Nucleus accumbens (tissue), 56 donors: ENCODE data around the gene LCN9.
A peak's percentile ranks its signal among the peaks of the same experiment; 100 is the strongest.
"Not testable (repeated sequence)": the region's sequence is repeated elsewhere in the genome, so short reads cannot be mapped to it uniquely, and the experiment has no call there.

Experiments used
- DNase-seq, 56 donors: peaks; one replicate each; lab custom pipeline; 2025; lab: John Stamatoyannopoulos, UW

LCN9 gene

GRCh38 chr9:135670721-135671590 is 7.8 kb downstream of the LCN9 start:
- no peak for DNase-seq

GRCh38 chr9:135671591-135672041 is 8.5 kb downstream of the LCN9 start:
- DNase-seq, result no peak

GRCh38 chr9:135672786-135673185 is 9.7 kb downstream of the LCN9 start:
- DNase-seq, result not testable (repeated sequence)

GRCh38 chr9:135673941-135674340 is 10.8 kb downstream of the LCN9 start:
- DNase-seq, result peak in 1 of 56 donors; percentile 6

GRCh38 chr9:135674977-135675376 is 11.9 kb downstream of the LCN9 start:
- DNase-seq, result no peak

- no peak for DNase-seq
These were observed 13.8 kb downstream of the LCN9 start for GRCh38 chr9:135676891-135677290.

- no peak for DNase-seq
These were observed 14.6 kb downstream of the LCN9 start for GRCh38 chr9:135677641-135678168.

- DNase-seq, result no peak
These were observed 15.3 kb downstream of the LCN9 start for GRCh38 chr9:135678236-135679017.

- DNase-seq, result no peak
These were observed 16.9 kb downstream of the LCN9 start for GRCh38 chr9:135680056-135680455.

GRCh38 chr9:135681161-135681560 is 18.1 kb downstream of the LCN9 start:
- no peak for DNase-seq

GRCh38 chr9:135683401-135684034 is 20.4 kb downstream of the LCN9 start:
- DNase-seq, result no peak

GRCh38 chr9:135684691-135685090 is 21.6 kb downstream of the LCN9 start:
- no peak for DNase-seq

GRCh38 chr9:135687216-135687615 is 24.1 kb downstream of the LCN9 start:
- no peak for DNase-seq

- peak in 1 of 56 donors; percentile 31 for DNase-seq
These were observed 25.9 kb downstream of the LCN9 start for GRCh38 chr9:135689011-135689410.

GRCh38 chr9:135690836-135691570 is 27.9 kb downstream of the LCN9 start:
- no peak for DNase-seq

- DNase-seq, result peak in 37 of 56 donors; percentile 6 to 81 (median 38)
These were observed 29.3 kb downstream of the LCN9 start for GRCh38 chr9:135692410-135692809.

GRCh38 chr9:135693265-135693664 is 30.2 kb downstream of the LCN9 start:
- peak in 34 of 56 donors; percentile 4 to 76 (median 30) for DNase-seq

- DNase-seq, result no peak
These were observed 30.7 kb downstream of the LCN9 start for GRCh38 chr9:135693771-135694170.

- DNase-seq, result no peak
These were observed 31.3 kb downstream of the LCN9 start for GRCh38 chr9:135694414-135694813.

GRCh38 chr9:135695036-135695435 is 31.9 kb downstream of the LCN9 start:
- DNase-seq, result no peak
